ENCODE results near the gene RADX. TPM values are rescaled to one million over a fixed set of nuclear protein-coding genes. Genes with fewer than 3 reads are reported as not detected.
"Not testable (repeated sequence)": the region's sequence is repeated elsewhere in the genome, so short reads cannot be mapped to it uniquely, and the experiment has no call there.

Gene RADX
- total RNA-seq, 1 donor from 2014 or later = 7.5 TPM

DNA sequence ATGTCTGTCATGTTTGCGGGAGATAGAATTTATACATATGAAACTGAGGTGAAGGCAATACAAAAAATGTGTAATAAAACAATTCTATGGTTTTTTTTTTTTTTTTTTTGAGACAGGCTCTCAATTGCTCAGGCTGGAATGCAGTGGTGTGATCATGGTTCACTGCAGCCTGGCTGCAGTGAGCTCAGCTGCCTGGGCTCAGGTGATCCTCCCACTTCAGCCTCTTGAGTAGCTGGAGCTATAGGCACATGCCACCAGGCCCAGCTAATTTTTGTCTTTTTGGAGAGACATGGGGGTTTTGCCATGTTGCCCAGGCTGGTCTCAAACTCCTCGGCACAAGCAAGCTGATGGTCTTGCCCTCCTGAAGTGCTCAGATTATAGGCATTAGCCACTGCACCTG, 10.1 kb downstream of the RADX start:
- Mint-ChIP-seq H3K4me1 (ENCODE audit: low read depth, unreplicated experiment) (no peaks in the 10 kb centered on the region), H3K36me3 (ENCODE audit: unreplicated experiment) (no peaks in the 10 kb centered on the region), H3K9me3 (ENCODE audit: unreplicated experiment) (no peaks in the 10 kb centered on the region), H3K27ac (ENCODE audit: unreplicated experiment) (no peak overlapping the region), H3K4me3 (ENCODE audit: unreplicated experiment) (no peak overlapping the region), H3K27me3 (ENCODE audit: unreplicated experiment) (peaks cover 2% of the 10 kb centered on the region)
- DNase-seq = no peak
- TF ChIP-seq, protein P1, sequence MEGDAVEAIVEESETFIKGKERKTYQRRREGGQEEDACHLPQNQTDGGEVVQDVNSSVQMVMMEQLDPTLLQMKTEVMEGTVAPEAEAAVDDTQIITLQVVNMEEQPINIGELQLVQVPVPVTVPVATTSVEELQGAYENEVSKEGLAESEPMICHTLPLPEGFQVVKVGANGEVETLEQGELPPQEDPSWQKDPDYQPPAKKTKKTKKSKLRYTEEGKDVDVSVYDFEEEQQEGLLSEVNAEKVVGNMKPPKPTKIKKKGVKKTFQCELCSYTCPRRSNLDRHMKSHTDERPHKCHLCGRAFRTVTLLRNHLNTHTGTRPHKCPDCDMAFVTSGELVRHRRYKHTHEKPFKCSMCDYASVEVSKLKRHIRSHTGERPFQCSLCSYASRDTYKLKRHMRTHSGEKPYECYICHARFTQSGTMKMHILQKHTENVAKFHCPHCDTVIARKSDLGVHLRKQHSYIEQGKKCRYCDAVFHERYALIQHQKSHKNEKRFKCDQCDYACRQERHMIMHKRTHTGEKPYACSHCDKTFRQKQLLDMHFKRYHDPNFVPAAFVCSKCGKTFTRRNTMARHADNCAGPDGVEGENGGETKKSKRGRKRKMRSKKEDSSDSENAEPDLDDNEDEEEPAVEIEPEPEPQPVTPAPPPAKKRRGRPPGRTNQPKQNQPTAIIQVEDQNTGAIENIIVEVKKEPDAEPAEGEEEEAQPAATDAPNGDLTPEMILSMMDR (IDR thresholded peaks at IDR 0.05; ENCODE audit: partially characterized antibody, unreplicated experiment) = no peak

DNA sequence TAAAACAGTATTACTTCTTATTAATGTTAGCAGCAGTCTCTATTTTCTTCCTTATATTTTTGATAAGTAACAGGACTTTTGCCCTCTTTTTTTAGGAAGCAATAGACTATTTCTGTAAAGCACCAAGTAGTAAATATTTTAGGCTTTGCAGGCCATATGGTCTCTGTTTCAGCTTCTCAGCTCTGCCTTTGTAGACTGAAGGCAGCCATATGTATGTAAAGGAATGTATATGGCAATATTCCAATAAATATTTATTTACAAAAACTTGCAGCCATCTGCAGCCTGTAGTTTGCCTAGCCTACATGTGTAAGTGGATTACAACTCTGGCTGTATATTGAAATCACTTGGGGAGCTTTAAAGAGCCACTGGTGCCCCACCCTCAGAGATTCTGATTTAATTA, 15.0 kb downstream of the RADX start:
- Mint-ChIP-seq H3K36me3 (ENCODE audit: unreplicated experiment) (no peaks in the 10 kb centered on the region), H3K4me1 (ENCODE audit: low read depth, unreplicated experiment) (no peaks in the 10 kb centered on the region), H3K27ac (ENCODE audit: unreplicated experiment) (no peak overlapping the region), H3K9me3 (ENCODE audit: unreplicated experiment) (no peaks in the 10 kb centered on the region), H3K4me3 (ENCODE audit: unreplicated experiment) (no peak overlapping the region), H3K27me3 (ENCODE audit: unreplicated experiment) (peaks cover 2% of the 10 kb centered on the region)
- TF ChIP-seq, protein P1 (IDR thresholded peaks at IDR 0.05; ENCODE audit: partially characterized antibody, unreplicated experiment) = no peak
- DNase-seq = no peak

DNA sequence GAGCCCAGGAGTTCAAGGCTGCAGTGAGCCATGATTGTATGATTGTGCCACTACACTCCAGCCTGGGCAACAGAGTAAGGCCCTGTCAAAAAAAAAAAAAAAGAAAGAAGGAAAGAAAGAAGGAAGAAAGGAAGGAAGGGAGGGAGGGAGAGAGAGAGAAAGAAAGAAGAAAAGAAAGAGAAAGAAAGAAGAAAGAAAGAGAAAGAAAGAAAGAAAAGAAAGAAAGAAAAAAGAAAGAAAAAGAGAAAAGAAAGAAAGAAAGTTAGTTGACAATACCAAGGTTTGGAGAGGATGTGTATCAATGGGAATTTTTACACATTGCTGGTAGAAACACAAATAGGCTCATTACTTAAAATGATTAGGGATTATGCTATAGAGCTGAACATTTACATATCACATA, 19.8 kb downstream of the RADX start:
- TF ChIP-seq, protein P1 (IDR thresholded peaks at IDR 0.05; ENCODE audit: partially characterized antibody, unreplicated experiment) = no peak

DNA sequence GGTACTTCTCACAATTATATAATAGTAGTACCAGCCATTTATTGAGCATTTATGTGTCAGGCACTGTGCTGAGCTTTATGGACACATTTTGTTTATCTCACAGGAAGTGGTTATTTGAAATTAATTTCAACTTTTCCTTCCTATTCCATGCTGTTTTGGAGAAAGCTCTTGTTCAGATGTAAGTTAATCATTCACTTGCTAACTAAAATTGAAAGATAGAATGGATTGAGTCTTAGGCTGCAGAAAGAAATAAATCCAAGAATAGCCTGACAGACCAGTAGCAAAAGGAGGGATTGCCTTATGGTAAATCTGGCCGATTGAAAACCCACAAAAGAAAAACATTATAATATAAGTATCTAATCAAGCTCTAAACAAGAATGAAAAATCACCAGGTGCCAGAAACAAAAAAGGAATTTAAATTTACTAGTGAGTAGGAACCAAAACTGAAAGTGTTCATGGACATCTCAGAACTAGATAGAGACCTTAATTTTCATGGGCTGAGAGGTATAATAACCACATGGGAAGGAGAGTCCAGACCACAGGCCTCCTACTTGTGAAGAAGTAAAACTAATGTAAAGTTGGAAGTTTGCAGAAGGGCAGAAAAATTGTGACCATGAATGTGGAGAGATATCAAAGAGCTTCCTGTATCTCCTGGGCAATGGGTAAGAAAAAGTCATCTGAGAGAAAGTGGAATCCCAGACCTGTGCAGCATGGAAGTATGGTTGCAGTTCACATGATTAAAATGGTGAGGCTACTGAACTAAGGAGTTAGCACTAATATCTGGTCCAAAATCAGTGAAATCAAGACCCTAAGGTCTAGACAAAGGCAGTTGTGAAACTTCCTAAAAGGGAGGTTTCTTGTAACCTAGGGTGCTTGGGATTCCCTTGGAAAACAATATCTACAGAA, 38.0 kb downstream of the RADX start:
- Mint-ChIP-seq H3K27ac (ENCODE audit: unreplicated experiment) (no peak overlapping the region), H3K27me3 (ENCODE audit: unreplicated experiment) (peaks cover 2% of the 10 kb centered on the region), H3K36me3 (ENCODE audit: unreplicated experiment) (no peaks in the 10 kb centered on the region), H3K4me3 (ENCODE audit: unreplicated experiment) (no peak overlapping the region), H3K4me1 (ENCODE audit: low read depth, unreplicated experiment) (no peaks in the 10 kb centered on the region), H3K9me3 (ENCODE audit: unreplicated experiment) (no peaks in the 10 kb centered on the region)
- TF ChIP-seq, protein P1 (IDR thresholded peaks at IDR 0.05; ENCODE audit: partially characterized antibody, unreplicated experiment) = no peak
- DNase-seq = no peak

More for the DNA sequence above, 19.8 kb downstream of the RADX start:
- Mint-ChIP-seq H3K4me1 (ENCODE audit: low read depth, unreplicated experiment) (no peaks in the 10 kb centered on the region), H3K27me3 (ENCODE audit: unreplicated experiment) (no peaks in the 10 kb centered on the region), H3K4me3 (ENCODE audit: unreplicated experiment) (no peak overlapping the region), H3K9me3 (ENCODE audit: unreplicated experiment) (no peaks in the 10 kb centered on the region), H3K27ac (ENCODE audit: unreplicated experiment) (no peak overlapping the region), H3K36me3 (ENCODE audit: unreplicated experiment) (no peaks in the 10 kb centered on the region)
- DNase-seq = no peak

DNA sequence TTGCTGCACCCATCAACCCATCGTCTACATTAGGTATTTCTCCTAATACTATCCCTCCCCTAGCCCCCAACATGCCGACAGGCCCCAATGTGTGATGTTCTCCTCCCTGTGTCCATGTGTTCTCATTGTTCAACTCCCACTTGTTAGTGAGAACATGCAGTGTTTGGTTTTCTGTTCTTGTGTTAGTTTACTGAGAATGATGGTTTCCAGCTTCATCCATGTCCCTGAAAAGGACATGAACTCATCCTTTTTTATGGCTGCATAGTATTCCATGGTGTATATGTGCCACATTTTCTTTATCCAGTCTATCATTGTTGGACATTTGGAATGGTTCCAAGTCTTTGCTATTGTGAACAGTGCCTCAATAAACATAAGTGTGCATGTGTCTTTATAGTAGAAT, 41.8 kb downstream of the RADX start:
- H3K27me3 Mint-ChIP-seq (ENCODE audit: unreplicated experiment); H3K36me3 Mint-ChIP-seq (ENCODE audit: unreplicated experiment); H3K9me3 Mint-ChIP-seq (ENCODE audit: unreplicated experiment); H3K4me1 Mint-ChIP-seq (ENCODE audit: low read depth, unreplicated experiment); DNase-seq; H3K27ac Mint-ChIP-seq (ENCODE audit: unreplicated experiment); H3K4me3 Mint-ChIP-seq (ENCODE audit: unreplicated experiment): not testable (repeated sequence)
